A673 (cell line): Measurements from ENCODE around the gene FARSA. TPM values are rescaled to one million over a fixed set of nuclear protein-coding genes. Genes with fewer than 3 reads are reported as not detected.
"Not testable (repeated sequence)": the region's sequence is repeated elsewhere in the genome, so short reads cannot be mapped to it uniquely, and the experiment has no call there.

ENCODE experiments used
- BruUV-seq: library from RNA; stranded (reverse); fragments of 400-500 nt; replicated peaks from 2 replicates; lab custom pipeline; 2021; lab: Mats Ljungman, UMichigan
- CTCF ChIA-PET: fragments of 300-600 bp; sonication (Branson Sonifier 250); formaldehyde crosslinking; loops from one replicate; lab custom pipeline; 2022; ENCODE audit warnings: antibody characterized with exemption; lab: Charles Lee
- POLR2A ChIA-PET: fragments of 300-600 bp; sonication (Branson Sonifier 250); formaldehyde crosslinking; loops from one replicate; lab custom pipeline; 2022; ENCODE audit warnings: antibody characterized with exemption; ENCODE audit not compliant: low non-redundant PET; lab: Charles Lee
- DNase-seq: peaks from one replicate; pipeline ENCODE4 v3.0.0-alpha.2; 2015; ENCODE audit warnings: low spot score
- H3K27ac ChIP-seq: fragments of 200-600 bp; sonication (generic); 2 replicates; pipeline ENCODE4 v1.5.1; 2016; ENCODE audit warnings: mixed run types, low read depth, mild to moderate bottlenecking, mixed read lengths, antibody characterized with exemption, low read length; ENCODE audit not compliant: poor library complexity, severe bottlenecking
- H3K27me3 ChIP-seq: fragments of 200-600 bp; sonication (generic); replicated peaks from 2 replicates; pipeline ENCODE4 v1.6.1; 2017; ENCODE audit warnings: mixed run types, low read depth, mild to moderate bottlenecking, mixed read lengths, antibody characterized with exemption, low read length; ENCODE audit not compliant: insufficient read depth, poor library complexity
- H3K36me3 ChIP-seq: fragments of 200-600 bp; sonication (generic); 2 replicates; pipeline ENCODE4 v1.6.1; 2016; ENCODE audit warnings: mixed run types, mild to moderate bottlenecking, mixed read lengths, antibody characterized with exemption, low read length; ENCODE audit not compliant: insufficient read depth, poor library complexity, severe bottlenecking
- H3K4me1 ChIP-seq: fragments of 200-600 bp; sonication (generic); 2 replicates; pipeline ENCODE4 v1.6.1; 2017; ENCODE audit warnings: mixed run types, mild to moderate bottlenecking, mixed read lengths, antibody characterized with exemption, low read length; ENCODE audit not compliant: insufficient read depth, poor library complexity, severe bottlenecking
- H3K4me3 ChIP-seq: fragments of 200-600 bp; sonication (generic); 2 replicates; pipeline ENCODE4 v1.5.1; 2016; ENCODE audit warnings: low read depth, mixed run types, mild to moderate bottlenecking, mixed read lengths, low read length; ENCODE audit not compliant: poor library complexity, severe bottlenecking
- H3K9me3 ChIP-seq: fragments of 200-600 bp; sonication (generic); 2 replicates; pipeline ENCODE4 v1.6.1; 2016; ENCODE audit warnings: mixed run types, low read depth, mild to moderate bottlenecking, mixed read lengths, antibody characterized with exemption, low read length; ENCODE audit not compliant: poor library complexity, severe bottlenecking
- CTCF ChIP-seq: fragments of 300-800, 200-600 bp; sonication (generic); conservative IDR thresholded peaks from 2 replicates; pipeline ENCODE4 v1.5.1; 2017; ENCODE audit warnings: low read depth, mild to moderate bottlenecking, antibody characterized with exemption, low read length, moderate library complexity, mixed read lengths
- EZH2 ChIP-seq: fragments of 200-600 bp; sonication (generic); IDR thresholded peaks from 2 replicates; pipeline ENCODE4 v1.6.1; 2017; ENCODE audit warnings: borderline replicate concordance, low read depth, mild to moderate bottlenecking, mixed read lengths, antibody characterized with exemption, low read length; ENCODE audit not compliant: poor library complexity, severe bottlenecking
- intact Hi-C: fragments of 100-400 bp; cut with micrococcal nuclease; formaldehyde crosslinking; loops from one replicate; pipeline ENCODE4 v1.10.0; 2022; ENCODE audit not compliant: unreplicated experiment
- total RNA-seq: library from RNA; stranded (reverse); gene quantifications from 2 replicates; pipeline ENCODE4 v1.2.3, GENCODE V29; 2021

FARSA gene
- total RNA-seq, 1 experiment from 2014 or later, result 162 TPM

- TF ChIP-seq EZH2 (no peak), CTCF (no peak)
- no peak for DNase-seq
- BruUV-seq, result no TSS peak
These were observed 39.9 kb downstream of the FARSA start for GRCh38 chr19:12893582-12893981.

GRCh38 chr19:12891553-12892021 is 41.9 kb downstream of the FARSA start:
- TF ChIP-seq CTCF (no peak), EZH2 (no peak)
- BruUV-seq, result TSS peak; percentile 68
- peaks cover 4% of the 10 kb centered on the region for H3K4me1 ChIP-seq
- POLR2A ChIA-PET, result interaction anchor here (0.9 kb wide), 1 partner anchor 21 kb away, joined by 8 read pairs; no protein-coding TSS in a partner anchor
- H3K27ac ChIP-seq, result peak overlapping the region; percentile 92
- H3K4me3 ChIP-seq, result peak overlapping the region; percentile 92
- intact Hi-C loops, result no loop called here
- DNase-seq, result no peak
- CTCF ChIA-PET, result no interaction called here
- peaks cover 12% of the 10 kb centered on the region for H3K36me3 ChIP-seq
- H3K27me3 ChIP-seq, result no peaks in the 10 kb centered on the region
- no peaks in the 10 kb centered on the region for H3K9me3 ChIP-seq

More at GRCh38 chr19:12893582-12893981, 39.9 kb downstream of the FARSA start:
- POLR2A ChIA-PET, result no interaction called here
- CTCF ChIA-PET, result no interaction called here
- intact Hi-C loops, result no loop called here
- Histone ChIP-seq H3K4me3 (no peak overlapping the region), H3K4me1 (peaks cover 4% of the 10 kb centered on the region), H3K9me3 (no peaks in the 10 kb centered on the region), H3K27ac (no peak overlapping the region), H3K36me3 (peaks cover 21% of the 10 kb centered on the region), H3K27me3 (no peaks in the 10 kb centered on the region)

- intact Hi-C loops, result no loop called here
- peaks cover 7% of the 10 kb centered on the region for H3K36me3 ChIP-seq
- ChIA-PET POLR2A (interaction anchor here (0.6 to 1.1 kb wide), 4 partner anchors 10 to 1179 kb away, joined by 4 to 9 read pairs (median 8); partner anchors contain the start of gene DNASE2), CTCF (interaction anchor here (0.5 to 0.8 kb wide), 3 partner anchors 52 to 94 kb away, joined by 3 to 6 read pairs (median 3); partner anchors contain the start of gene MAST1)
- H3K27ac ChIP-seq, result peak within 1 kb of the TSS; percentile 92
- H3K4me3 ChIP-seq, result peak within 1 kb of the TSS; percentile 92
- TF ChIP-seq CTCF (no peak), EZH2 (no peak)
- BruUV-seq, result no TSS peak
- H3K27me3 ChIP-seq, result no peaks in the 10 kb centered on the region
- no peaks in the 10 kb centered on the region for H3K9me3 ChIP-seq
- peak; percentile 100 for DNase-seq
- H3K4me1 ChIP-seq, result peaks cover 6% of the 10 kb centered on the region
These were observed 42.5 kb downstream of the FARSA start, which contains the start of gene GCDH for GRCh38 chr19:12890787-12891552. Gene GCDH (plus strand): TSS chr19:12891160. CDS start chr19:12891305, 145 bp downstream.

- H3K27me3 ChIP-seq, DNase-seq, intact Hi-C loops, H3K9me3 ChIP-seq, H3K36me3 ChIP-seq, H3K4me1 ChIP-seq: not testable (repeated sequence)
- ChIA-PET CTCF (interaction anchor here (0.5 to 0.8 kb wide), 2 partner anchors 52 to 75 kb away, joined by 3 to 6 read pairs; partner anchors contain the start of gene MAST1), POLR2A (interaction anchor here (0.6 to 1.1 kb wide), 5 partner anchors 9 to 1179 kb away, joined by 4 to 9 read pairs (median 8); partner anchors contain the start of gene DNASE2)
- H3K4me3 ChIP-seq, result peak overlapping the region; percentile 92
- H3K27ac ChIP-seq, result peak overlapping the region; percentile 92
- TSS peak; percentile 94 for BruUV-seq
These were observed 43.2 kb downstream of the FARSA start for GRCh38 chr19:12890299-12890786.
